Stimulated activated CD4-positive, alpha-beta T cell treated with anti-CD3 and anti-CD28 coated beads, Interleukin-2, amount 100 ng/mL, for 4 hours (primary cell): ENCODE measurements around the gene CAPZA1.

Experiments
- DNase-seq: peaks from one replicate; pipeline ENCODE4 v3.0.0-alpha.2; 2020; ENCODE audit warnings: low read depth

The CAPZA1 gene

GRCh38 chr1:112677501-112677900, 57.9 kb downstream of the CAPZA1 start:
- DNase-seq, result no peak

DNA sequence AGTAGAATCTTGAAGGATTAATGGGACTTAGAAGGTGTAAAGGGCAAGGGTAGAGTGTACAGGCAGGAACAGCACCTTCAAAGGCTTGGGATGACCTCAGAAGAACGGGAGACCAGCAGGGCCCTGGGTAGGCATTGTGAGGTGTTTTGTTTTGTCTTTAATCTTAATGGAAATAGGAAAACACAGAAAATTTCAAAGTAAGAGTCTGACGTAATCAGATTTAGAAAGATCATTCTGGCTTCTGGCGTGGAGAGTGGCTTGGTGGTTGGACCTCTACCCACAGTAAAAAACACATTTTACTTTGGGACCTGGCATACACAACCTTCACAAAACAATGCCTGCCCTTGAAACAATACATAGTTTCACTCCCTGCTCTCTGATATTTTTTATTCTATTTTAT, 59.0 kb downstream of the CAPZA1 start:
- no peak for DNase-seq

DNA sequence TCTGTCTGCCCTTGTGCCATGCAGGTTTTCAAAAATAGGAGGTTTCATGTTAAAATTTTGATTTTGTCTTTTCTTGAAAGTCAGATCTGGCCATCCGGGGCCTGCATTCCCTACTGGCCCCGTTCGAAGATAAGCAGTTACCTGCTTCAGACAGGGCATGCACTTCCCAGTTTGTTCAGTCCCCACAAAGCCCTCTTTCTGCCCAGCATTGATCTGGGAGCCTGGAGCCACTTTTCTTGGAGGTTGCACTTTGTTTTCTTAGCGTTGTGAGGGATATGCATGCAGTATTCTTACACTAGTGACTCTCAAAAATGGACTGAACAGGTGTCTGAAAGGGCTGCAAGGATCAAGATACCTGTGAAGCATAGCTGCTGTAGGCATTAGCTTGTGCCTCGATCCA, 66.3 kb downstream of the CAPZA1 start:
- no peak for DNase-seq

DNA sequence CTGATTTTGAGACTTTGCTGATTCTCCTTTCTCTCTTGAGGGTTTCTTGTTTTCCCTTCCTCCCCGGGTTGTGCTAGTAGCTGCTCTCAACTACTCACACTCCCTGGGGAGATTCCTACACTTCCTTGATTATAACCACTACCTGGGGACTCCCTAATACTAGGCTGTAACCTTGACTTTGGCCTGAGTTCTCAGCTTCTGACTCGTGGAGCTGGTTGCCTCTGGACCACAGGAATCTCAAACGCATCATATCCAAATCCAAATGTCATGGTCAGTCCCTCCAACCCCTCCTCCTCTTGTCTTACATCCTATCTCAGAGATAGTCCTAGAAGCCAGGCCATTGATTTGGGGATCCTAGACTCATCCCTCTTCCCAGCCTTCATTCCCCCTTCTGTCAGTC, 66.8 kb downstream of the CAPZA1 start:
- no peak for DNase-seq

GRCh38 chr1:112686835-112687234, 67.2 kb downstream of the CAPZA1 start:
- no peak for DNase-seq

GRCh38 chr1:112687361-112687760, 67.7 kb downstream of the CAPZA1 start:
- no peak for DNase-seq

DNA sequence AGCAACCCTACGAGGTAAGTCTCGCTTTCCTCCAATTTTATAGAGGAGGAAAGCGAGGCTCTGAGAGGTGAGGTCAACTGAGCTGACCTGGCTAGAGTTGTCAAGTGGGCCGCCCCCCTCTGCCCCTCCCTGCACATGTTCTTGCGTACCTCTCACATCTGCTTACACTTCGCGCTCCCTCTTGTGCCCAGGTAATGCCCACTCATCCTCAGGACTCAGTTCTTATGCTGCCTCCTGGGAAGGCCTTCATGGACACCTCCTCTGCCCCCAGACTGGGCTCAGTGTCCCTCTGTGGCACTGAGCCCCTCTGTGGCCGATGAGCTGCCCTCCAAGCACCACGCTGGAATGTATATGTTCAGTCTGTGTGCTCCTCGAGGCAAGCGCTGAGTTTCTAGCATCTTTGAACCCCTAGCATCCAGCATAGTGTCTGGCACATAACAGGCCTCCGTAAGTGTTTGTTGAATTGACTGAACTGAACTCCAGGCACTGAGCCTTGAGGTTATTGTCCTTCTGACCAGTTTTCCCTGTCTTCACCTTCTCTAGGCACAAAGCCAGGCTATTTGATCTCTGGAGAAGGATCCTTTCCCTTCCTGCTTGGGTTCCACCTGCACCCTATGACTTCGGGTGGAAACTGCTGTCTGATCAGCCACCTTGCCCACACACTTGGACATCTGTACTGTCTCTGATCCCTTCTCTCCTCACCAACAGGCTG, 68.3 kb downstream of the CAPZA1 start:
- DNase-seq, result no peak

- DNase-seq, result no peak
Measured at GRCh38 chr1:112688781-112689193, 69.2 kb downstream of the CAPZA1 start.

DNA sequence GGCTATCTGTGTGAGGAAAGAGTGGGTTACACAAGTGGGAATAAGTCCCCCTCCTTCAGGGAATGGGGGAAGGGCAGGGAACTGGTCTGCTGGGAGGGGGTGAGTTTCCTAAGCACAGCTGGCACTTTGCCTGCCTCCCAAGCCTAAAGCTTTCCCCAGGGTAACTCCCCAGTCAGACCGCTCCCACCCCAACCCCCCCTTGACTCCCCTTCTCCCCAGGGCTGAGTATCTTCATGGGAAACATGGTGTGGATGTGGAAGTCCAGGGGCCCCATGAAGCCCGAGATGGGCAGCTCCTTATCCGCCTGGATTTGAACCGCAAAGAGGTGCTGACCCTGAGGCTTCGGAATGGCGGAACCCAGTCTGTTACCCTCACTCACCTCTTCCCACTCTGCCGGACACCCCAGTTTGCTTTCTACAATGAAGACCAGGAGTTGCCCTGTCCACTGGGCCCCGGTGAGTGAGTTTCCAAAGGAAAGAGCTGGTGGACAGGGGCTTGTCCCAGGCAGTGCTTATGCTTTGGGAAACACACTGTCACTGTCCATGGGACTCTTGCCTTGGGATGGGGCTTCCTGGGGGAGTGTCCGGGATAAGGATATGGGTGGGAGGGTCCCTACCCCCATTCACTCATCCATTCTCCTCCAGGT, 69.7 kb downstream of the CAPZA1 start:
- DNase-seq, result no peak

- DNase-seq, result no peak
Measured at GRCh38 chr1:112689842-112690237, 70.2 kb downstream of the CAPZA1 start.

DNA sequence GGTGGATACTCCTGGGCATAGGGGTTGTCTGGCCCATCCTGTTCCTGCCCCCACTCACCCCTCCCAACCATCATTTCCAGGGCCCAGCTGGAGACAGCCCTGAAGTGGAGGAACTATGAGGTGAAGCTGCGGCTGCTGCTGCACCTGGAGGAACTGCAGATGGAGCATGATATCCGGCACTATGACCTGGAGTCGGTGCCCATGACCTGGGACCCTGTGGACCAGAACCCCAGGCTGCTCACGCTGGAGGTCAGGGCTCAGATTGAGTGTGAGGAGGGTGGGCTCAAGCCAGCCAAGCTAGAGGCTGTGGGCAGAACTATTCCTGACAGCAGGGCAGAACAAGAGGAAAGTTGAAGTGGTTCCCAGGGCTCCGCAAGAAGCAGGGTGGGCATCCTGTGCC, 73.0 kb downstream of the CAPZA1 start:
- DNase-seq, result no peak

DNA sequence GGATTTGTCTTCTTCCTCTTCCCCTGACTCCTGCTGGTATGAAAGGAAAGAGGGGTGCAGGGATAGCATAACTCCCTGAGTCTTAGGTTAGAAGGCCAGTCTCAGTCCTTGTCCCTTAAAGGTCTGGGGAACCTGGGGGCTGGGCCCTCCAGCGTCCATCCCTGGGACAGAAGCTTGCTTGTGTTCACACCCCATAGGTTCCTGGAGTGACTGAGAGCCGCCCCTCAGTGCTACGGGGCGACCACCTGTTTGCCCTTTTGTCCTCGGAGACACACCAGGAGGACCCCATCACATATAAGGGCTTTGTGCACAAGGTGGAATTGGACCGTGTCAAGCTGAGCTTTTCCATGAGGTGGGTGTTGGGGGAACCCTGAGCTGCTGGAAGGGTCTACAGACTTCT, 74.2 kb downstream of the CAPZA1 start:
- DNase-seq, result no peak

DNA sequence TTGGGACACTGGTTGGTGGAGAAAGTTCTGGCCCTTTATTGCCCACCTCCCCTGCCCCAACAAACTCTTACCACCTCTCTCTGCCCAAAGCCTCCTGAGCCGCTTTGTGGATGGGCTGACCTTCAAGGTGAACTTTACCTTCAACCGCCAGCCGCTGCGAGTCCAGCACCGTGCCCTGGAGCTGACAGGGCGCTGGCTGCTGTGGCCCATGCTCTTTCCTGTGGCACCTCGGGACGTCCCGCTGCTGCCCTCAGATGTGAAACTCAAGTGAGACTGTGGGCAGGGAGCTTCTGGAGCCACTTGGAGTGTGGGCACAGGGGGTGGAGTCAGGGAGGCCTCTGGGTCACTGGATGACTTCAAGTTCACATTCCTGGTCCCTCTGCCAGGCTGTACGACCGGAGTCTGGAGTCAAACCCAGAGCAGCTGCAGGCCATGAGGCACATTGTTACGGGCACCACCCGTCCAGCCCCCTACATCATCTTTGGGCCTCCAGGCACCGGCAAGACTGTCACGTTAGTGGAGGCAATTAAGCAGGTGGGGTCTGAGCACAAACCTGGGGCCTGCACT, 74.8 kb downstream of the CAPZA1 start:
- DNase-seq, result no peak

GRCh38 chr1:112695276-112695675, 75.6 kb downstream of the CAPZA1 start:
- DNase-seq, result no peak

GRCh38 chr1:112696578-112697314, 77.1 kb downstream of the CAPZA1 start:
- no peak for DNase-seq

- DNase-seq, result no peak
Measured at GRCh38 chr1:112697781-112698201, 78.2 kb downstream of the CAPZA1 start.

DNA sequence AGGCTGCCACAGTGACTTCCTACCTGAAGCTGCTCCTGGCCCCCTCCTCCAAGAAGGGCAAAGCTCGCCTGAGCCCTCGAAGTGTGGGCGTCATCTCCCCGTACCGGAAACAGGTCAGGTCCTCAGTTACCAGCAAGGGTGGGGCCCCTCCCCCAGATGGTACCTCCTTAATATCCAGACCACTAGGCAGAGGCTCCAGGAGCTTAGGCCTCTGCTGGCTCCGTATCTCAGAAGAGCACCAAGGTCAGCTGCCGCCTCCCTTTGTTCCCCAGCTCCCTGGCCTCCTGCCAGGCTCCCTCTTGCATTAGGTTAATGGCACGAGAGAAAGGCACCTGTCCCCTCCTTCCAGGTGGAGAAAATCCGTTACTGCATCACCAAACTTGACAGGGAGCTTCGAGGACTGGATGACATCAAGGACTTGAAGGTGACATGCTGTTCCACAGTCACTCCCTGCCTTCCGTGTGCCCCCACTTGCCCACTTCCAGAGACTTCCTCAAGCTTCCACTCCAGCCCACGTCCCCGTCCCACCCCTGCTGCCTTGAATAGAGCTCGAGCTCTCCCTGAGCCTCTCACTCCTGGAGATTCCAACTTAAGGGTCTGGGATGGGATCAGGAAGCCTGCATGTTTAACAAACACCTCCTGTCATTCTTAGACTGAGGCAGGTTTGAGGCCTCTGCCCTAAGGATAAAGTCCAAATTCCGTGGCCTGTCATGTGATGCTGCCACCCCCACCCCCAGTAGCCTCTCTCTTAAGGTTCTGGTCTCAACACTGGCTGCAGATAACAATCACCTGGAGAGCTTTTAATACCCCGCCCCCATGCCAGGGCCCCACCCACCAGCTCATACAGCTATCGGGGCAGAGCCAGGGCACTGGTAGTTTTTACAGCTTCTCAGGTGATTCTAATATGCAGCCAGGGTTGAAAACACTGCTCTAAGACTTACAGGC, 79.0 kb downstream of the CAPZA1 start:
- DNase-seq, result no peak

DNA sequence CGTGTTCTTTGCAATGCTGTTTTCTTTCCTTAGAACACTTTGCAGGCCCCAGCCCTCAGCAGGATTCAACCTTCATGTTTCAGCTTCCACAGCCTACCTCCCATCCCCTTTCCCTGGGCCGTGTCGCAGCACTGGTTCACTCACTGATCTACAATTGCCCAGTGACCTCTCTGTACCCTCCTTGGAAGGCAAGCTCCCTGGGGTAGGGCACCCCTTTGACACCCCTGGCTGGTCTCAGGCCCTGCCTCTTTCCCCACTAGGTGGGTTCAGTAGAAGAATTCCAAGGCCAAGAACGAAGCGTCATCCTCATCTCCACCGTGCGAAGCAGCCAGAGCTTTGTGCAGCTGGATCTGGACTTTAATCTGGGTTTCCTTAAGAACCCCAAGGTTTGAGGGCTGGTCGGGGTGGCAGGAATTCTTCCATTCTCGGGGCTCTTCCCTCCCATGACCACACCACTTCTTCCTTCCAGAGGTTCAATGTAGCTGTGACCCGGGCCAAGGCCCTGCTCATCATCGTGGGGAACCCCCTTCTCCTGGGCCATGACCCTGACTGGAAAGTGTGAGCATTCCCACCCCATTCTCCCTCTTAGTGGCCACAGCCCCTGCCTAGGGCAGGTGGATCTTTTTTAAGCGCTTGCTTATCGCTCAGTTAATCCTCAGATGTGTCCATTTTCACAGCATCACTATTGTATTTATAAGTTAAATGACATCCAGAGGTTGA, 80.0 kb downstream of the CAPZA1 start:
- no peak for DNase-seq

DNA sequence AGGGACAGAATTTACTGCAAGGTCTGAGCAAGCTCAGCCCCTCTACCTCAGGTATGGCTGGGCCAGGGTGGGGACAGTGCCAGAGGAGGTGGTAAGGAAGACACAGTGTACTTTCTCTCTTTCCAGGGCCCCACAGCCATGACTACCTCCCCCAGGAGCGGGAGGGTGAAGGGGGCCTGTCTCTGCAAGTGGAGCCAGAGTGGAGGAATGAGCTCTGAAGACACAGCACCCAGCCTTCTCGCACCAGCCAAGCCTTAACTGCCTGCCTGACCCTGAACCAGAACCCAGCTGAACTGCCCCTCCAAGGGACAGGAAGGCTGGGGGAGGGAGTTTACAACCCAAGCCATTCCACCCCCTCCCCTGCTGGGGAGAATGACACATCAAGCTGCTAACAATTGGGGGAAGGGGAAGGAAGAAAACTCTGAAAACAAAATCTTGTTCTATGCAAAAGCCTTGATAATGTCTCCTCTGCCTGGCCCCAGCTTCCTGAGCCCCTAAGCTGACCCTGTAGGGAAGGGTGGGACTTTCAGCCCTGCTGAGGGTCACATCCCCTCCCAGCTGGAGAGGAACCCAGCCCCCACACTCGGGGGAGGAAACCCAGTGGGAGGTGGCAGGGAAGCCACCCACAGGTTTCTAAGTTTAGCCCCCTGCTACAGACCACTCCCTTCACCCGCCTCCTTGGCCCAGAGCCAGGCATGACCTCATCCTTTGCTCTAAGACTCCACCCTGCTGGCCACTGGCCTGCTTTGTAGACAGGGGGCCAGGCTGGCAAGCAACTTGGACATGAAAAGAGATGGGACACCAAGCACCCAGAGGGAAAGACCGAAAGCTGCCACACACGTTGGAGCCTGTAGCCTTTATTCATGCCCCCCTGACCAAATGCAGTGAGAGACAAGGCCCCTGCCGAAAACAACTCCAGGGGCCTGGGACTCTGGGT, 80.9 kb downstream of the CAPZA1 start:
- peak; percentile 60 for DNase-seq
